BE2C (cell line): ENCODE measurements around the gene ZNF69.
"Not testable (repeated sequence)": the region's sequence is repeated elsewhere in the genome, so short reads cannot be mapped to it uniquely, and the experiment has no call there.

Experiments used
- DNase-seq: peaks from one replicate; pipeline ENCODE4 v3.0.0-alpha.2; 2020
- H3K27me3 ChIP-seq: fragments of 250-450 bp; sonication (Bioruptor Pico); 2 replicates; pipeline ENCODE4 v1.5.1; 2020; ENCODE audit warnings: mild to moderate bottlenecking
- H3K36me3 ChIP-seq: fragments of 250-450 bp; sonication (Bioruptor Pico); 2 replicates; pipeline ENCODE4 v1.5.1; 2020; ENCODE audit warnings: mild to moderate bottlenecking
- H3K4me1 ChIP-seq: fragments of 250-450 bp; sonication (Bioruptor Pico); 2 replicates; pipeline ENCODE4 v1.5.1; 2020
- H3K4me3 ChIP-seq: 2 replicates; pipeline ENCODE4 v1.5.1; 2011; ENCODE audit warnings: low read depth, low read length
- H3K9me3 ChIP-seq: fragments of 250-450 bp; sonication (Bioruptor Pico); 2 replicates; pipeline ENCODE4 v1.5.1; 2020
- TF ChIP-seq, protein P1 (sequence below): IDR thresholded peaks from 2 replicates; pipeline ENCODE4 v1.5.1; 2012; ENCODE audit warnings: mild to moderate bottlenecking, low read depth, low read length

Gene ZNF69

GRCh38 chr19:11921852-11922495 lies 34.4 kb downstream of the ZNF69 start:
- Histone ChIP-seq H3K27me3 (no peaks in the 10 kb centered on the region), H3K36me3 (no peaks in the 10 kb centered on the region), H3K4me1 (peaks cover 4% of the 10 kb centered on the region), H3K4me3 (no peak overlapping the region), H3K9me3 (no peaks in the 10 kb centered on the region)
- TF ChIP-seq, protein P1, sequence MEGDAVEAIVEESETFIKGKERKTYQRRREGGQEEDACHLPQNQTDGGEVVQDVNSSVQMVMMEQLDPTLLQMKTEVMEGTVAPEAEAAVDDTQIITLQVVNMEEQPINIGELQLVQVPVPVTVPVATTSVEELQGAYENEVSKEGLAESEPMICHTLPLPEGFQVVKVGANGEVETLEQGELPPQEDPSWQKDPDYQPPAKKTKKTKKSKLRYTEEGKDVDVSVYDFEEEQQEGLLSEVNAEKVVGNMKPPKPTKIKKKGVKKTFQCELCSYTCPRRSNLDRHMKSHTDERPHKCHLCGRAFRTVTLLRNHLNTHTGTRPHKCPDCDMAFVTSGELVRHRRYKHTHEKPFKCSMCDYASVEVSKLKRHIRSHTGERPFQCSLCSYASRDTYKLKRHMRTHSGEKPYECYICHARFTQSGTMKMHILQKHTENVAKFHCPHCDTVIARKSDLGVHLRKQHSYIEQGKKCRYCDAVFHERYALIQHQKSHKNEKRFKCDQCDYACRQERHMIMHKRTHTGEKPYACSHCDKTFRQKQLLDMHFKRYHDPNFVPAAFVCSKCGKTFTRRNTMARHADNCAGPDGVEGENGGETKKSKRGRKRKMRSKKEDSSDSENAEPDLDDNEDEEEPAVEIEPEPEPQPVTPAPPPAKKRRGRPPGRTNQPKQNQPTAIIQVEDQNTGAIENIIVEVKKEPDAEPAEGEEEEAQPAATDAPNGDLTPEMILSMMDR = no peak
- DNase-seq = no peak

- TF ChIP-seq, protein P1 = no peak
- Histone ChIP-seq H3K36me3 (no peaks in the 10 kb centered on the region), H3K4me3 (peak within 1 kb of the TSS; percentile 84), H3K9me3 (no peaks in the 10 kb centered on the region), H3K4me1 (peaks cover 4% of the 10 kb centered on the region), H3K27me3 (no peaks in the 10 kb centered on the region)
- peak; percentile 97 for DNase-seq
Measured at GRCh38 chr19:11924886-11925650, 37.5 kb downstream of the ZNF69 start, which contains the start of gene ZNF700. TSS of gene ZNF700 (plus strand) at chr19:11925107. CDS start at chr19:11925211, 104 bp downstream.

GRCh38 chr19:11925651-11926187 lies 38.1 kb downstream of the ZNF69 start:
- H3K4me1 ChIP-seq, DNase-seq, H3K9me3 ChIP-seq, H3K36me3 ChIP-seq, H3K27me3 ChIP-seq: not testable (repeated sequence)
- H3K4me3 ChIP-seq = peak overlapping the region; percentile 84

DNA sequence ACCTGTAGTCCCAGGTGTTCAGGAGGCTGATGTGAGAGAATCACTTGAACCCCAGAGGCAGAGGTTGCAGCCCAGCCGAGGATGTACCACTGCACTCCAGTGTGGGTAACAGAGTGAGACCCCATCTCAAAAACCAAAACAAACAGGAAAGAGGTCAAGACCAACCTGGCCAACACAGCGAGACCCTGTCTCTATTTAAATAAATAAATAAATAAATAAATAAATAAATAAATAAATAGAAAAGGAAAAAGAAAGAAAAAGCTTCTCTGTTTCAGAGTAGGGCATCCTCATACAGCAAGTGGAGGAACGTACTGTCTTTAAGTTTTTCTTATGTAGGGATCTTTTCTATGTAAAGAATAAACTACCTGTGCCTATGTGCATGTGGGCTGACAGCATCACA lies 39.6 kb downstream of the ZNF69 start:
- no peak overlapping the region for H3K4me3 ChIP-seq
- DNase-seq = no peak
- no peaks in the 10 kb centered on the region for H3K27me3 ChIP-seq
- no peaks in the 10 kb centered on the region for H3K9me3 ChIP-seq
- peaks cover 4% of the 10 kb centered on the region for H3K4me1 ChIP-seq
- TF ChIP-seq, protein P1 = no peak
- H3K36me3 ChIP-seq = no peaks in the 10 kb centered on the region

DNA sequence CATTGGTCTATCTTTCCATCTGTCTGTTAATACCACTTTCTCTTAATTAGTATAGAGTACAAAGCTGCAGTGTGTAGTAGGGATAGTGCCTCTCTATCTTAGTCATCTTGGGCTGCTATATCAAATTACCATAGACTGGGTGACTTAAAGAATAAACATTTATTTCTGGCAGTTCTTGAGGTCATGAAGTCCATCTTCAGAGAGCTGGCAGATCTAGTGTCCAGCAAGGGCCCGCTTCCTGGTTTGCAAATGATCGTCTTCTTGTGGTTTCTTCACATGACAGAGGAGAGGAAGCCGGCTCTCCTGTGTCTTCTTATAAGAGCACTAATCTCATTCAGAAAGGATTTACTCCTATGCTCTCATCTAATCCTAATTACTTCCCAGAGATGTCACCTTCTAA lies 43.5 kb downstream of the ZNF69 start:
- peaks cover 3% of the 10 kb centered on the region; the same call in 1 of the 2 replicates for H3K9me3 ChIP-seq
- DNase-seq = no peak
- H3K4me3 ChIP-seq = no peak overlapping the region
- H3K27me3 ChIP-seq = no peaks in the 10 kb centered on the region
- TF ChIP-seq, protein P1 = no peak
- H3K4me1 ChIP-seq = no peaks in the 10 kb centered on the region
- no peaks in the 10 kb centered on the region for H3K36me3 ChIP-seq

DNA sequence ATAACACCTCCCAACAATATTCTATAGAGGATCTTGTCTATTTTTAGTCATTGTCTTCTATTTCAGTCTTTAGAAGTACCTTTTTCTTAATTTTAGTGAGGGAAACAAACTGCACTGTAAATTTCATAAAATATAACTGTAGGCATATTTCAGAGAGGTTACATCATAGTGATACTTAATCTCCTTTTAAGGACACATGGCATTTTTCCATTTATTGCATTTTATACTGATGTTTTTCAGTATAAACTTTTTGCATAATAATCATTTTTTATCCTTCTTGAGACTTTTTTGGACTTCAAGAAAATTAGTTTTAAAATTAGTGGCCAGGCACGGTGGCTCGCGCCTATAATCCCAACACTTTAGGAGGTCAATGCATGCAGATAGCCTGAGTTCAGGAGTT lies 43.9 kb downstream of the ZNF69 start:
- H3K36me3 ChIP-seq = no peaks in the 10 kb centered on the region
- H3K27me3 ChIP-seq = no peaks in the 10 kb centered on the region
- TF ChIP-seq, protein P1 = no peak
- no peak for DNase-seq
- H3K4me3 ChIP-seq = no peak overlapping the region
- no peaks in the 10 kb centered on the region for H3K4me1 ChIP-seq
- peaks cover 3% of the 10 kb centered on the region; the same call in 1 of the 2 replicates for H3K9me3 ChIP-seq

GRCh38 chr19:11935829-11936228 lies 48.2 kb downstream of the ZNF69 start:
- not testable (repeated sequence) for H3K27me3 ChIP-seq, H3K4me1 ChIP-seq, H3K36me3 ChIP-seq, DNase-seq, H3K4me3 ChIP-seq, H3K9me3 ChIP-seq

GRCh38 chr19:11938383-11938782 lies 50.8 kb downstream of the ZNF69 start:
- not testable (repeated sequence) for H3K4me3 ChIP-seq, H3K4me1 ChIP-seq, H3K36me3 ChIP-seq, H3K9me3 ChIP-seq, H3K27me3 ChIP-seq, DNase-seq

DNA sequence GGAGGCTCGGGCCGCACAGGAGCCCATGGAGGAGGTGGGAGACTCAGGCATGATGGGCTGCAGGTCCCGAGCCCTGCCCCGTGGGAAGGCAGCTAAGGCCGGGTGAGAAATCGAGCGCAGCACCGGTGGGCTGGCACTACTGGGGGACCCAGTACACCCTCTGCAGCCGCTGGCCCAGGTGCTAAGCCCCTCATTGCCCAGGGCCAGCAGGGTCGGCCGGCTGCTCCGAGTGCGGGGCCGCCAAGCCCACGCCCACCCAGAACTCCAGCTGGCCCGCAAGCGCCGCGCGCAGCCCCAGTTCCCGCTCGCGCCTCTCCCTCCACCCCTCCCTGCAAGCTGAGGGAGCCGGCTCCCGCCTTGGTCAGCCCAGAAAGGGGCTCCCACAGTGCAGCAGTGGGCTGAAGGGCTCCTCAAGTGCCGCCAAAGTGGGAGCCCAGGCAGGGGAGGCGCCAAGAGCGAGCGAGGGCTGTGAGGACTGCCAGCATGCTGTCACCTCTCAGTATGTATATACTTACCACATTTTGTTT lies 53.8 kb downstream of the ZNF69 start:
- not testable (repeated sequence) for DNase-seq, H3K36me3 ChIP-seq, H3K27me3 ChIP-seq, H3K4me1 ChIP-seq, H3K4me3 ChIP-seq, H3K9me3 ChIP-seq
